ENCODE measurements around the gene KRT9.

KRT9 gene

DNA sequence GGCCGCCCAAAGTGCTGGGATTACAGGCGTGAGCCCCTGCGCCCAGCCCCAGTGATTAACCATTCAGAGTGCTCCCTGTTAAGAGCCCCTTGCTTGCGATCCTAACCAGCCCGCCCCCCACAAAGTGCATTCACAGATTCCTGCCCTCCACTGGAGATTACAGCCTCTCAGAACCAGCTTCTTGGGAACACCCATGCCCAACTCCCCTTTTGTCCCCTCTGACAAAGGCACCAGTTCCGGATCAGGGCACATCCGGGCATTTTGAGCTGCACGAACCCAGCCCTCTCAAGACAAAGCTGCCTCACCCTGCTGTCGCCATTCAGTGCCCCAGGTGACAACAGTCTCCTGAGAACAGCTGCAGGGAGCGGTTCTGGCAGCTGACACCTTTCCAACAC is 42.9 kb downstream of the KRT9 start:
- no peak for DNase-seq (ENCODE audit: low read depth, low spot score)

DNA sequence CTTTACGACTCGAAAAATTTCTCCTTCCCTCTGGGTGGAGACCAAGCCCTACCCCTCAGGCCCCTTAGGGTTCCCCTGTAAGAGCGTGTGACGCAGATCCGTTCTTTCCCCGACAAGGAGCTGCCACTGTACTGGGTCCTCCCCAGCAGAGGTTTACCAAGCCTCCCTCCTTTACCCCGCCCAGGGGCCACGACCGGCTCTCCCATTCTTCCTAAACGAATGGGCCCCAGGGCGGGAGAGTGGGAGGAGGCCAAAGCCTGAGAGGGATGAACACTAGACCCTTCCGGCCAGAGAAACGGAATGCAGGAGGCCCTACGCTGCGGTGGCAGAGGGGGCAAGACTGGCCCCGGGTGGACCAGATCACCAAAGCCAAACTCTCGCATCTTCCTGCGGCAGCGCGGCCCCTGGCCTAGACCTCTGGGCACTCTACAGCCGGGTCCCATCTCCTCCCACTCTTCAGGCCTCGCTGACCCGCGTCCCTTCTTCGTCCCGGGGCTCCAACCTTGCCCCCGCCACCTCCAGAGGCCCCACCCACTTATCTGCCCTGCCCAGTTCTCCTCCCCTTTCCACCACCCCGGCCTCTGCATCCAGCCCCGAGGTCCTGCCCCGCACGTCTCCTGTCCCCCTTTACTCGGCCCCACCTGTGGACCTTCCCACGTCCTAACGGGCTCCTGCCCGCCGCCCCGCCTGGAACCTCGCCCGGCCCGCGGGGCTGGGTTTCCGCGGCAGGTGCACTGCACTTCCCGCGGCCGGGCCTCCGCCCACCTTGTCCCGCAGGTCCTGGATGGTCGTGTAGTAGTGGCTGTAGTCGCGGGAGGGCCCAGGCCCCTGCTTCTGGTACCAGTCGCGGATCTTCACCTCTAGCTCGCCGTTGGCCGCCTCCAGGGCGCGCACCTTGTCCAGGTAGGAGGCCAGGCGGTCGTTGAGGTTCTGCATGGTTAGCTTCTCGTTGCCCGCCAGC is 44.5 kb downstream of the KRT9 start:
- no peak for DNase-seq (ENCODE audit: low read depth, low spot score)

DNA sequence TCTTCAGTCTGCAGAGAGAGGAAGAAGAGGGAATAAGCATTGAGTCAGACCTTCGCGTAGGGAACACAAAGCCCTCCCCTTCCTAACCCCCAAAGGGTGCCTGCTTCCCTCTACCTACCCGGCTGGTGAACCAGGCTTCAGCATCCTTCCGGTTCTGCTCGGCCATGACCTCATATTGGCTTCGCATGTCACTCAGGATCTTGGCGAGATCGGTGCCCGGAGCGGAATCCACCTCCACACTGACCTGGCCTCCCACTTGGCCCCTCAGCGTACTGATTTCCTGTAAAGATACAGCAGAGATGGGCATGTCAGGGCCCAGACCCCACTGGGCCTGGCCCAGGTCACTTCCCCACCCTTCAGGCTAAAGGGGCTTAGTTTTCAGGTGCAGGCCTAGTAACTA is 47.6 kb downstream of the KRT9 start:
- DNase-seq (ENCODE audit: low read depth, low spot score): no peak

DNA sequence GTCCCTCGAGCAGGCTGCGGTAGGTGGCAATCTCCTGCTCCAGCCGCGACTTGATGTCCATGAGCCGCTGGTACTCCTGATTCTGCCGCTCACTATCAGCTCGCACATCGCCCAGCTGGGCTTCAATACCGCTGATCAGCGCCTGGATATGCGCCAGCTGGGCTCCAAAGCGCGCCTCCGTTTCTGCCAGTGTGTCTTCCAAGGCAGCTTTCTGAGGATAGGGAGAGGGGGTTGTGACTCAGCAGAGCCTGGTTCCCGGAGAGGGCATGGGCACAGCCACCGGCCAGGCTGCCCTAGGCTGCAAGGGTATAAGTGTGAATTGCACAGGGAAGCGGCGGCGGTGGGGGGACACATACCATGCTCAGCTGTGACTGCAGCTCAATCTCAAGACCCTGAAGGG is 48.1 kb downstream of the KRT9 start:
- DNase-seq (ENCODE audit: low read depth, low spot score): no peak

DNA sequence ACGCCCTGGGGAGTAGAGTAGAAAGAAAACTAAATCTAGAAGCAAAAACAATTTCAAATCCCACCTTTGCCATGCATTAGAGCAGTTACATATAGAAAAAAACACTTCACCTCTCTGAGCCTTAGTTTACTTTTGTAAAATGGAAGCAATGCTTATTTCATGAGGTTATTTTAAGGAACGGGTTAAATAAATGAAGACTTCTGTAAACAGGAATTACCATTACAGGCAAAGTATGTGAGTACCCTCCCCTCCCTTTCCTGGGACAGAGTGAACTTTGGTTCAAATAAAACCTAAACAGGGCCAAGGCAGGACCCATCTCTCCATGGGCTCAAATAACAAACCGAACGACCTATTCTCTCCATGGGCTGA is 48.6 kb downstream of the KRT9 start:
- no peak for DNase-seq (ENCODE audit: low read depth, low spot score)

DNA sequence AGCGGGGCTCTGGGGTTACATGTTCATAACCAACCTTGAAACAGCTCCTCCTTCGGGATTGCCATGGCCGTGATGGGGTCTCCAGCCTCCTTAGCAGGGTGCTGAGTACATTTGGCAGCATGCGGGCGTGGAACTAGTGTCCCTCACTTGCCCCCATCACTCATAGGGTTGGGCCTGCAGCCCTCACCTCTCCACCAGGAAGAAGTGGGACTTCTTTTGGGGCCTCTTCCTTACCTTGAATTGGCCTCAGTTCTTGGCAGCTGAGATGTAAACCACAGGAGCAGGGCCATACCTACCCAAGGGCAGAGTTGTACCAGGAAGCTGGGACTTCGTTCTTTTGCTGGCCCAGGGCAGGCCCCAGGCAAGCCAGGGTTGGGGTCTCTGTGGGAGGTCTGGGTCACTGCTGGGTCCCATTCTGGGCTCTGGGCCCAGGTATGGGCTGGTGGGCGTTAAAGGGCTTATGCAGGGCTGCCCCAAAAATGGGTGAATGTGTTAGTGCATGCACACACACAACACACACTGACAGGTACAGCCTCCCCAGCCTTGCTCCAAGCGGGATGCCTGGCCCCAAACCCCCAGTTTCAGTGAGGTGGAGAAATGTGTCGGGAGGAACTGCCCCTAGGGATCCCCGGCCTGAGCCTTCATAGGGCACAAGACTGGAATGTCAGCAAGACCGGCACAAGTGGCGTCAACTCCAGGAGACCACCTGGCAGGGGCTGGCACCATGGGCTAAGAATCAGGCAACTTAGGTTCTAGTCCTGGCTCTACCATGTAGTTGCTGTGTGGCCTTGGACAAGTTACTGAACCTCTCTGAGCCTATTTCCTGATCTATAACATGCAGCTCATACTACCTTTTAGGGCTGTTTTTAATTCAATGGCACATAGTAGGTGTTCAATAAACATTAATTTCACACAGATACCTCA is 49.3 kb downstream of the KRT9 start:
- DNase-seq (ENCODE audit: low read depth, low spot score): no peak

DNA sequence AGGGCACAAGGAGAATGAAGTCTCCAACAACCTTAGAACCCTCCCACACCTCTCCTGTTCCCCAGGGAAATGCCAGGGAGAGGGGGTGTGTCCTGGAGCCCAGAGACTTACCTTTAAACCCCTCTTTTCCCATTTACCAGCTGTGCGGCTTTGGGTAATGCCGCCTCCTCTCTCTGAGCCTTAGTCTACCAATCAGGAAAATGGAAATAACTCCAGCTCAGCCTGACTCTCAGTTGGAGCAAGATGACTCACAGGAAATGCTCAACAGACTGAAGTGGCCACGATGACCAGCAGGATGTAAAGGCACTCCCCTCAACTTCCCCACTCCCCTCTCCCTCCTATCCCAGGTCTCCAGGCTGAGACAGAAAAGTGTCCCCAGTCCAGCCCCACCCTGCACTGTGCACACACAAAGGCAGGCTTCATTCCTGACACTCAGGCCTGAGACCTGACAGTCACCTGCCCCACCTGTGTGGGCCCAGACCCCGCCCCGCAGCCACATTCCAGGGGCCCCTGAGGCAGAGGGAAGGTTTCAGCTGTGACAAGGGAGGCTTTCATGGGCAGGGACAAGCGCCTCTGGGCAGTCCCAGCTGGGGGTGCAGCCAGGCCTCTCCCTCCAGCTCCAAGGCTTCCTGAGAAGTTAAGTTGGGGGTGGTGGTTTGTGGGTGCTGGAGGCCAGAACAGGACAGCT is 50.1 kb downstream of the KRT9 start:
- DNase-seq (ENCODE audit: low read depth, low spot score): no peak

DNA sequence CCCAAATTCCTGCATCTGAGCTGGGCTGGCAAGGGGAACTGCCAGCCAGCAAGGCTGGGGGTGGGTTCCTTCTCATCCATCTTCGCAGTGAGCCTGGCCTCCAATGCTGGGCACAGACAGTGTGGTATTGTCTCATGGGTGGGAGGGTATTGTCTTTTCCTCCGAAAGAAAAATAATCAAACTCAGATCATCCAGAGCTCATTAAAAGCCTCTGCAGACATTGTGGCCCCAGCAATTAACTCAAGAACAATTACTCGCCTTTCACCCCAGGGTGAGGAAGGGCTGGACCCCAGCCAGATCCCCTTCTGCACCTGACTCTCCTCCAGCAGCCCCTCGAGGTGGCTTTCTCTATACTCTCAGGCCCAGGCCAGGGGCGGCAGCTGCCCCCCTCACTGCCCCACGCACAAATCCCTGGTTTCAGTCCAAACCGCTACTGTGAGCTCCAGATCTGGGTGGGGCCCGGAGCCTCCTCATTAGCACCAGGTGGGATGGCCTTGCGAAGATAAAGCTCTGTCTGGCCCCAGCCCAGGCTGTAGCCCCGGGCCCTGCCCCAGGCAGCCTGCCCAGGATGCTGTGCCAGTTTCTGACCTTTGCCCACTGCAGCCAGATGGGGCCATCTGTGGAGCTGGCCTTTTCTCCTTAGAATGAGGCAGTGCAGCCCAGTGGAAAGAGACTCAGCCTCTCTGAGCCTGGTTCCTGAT is 50.9 kb downstream of the KRT9 start:
- no peak for DNase-seq (ENCODE audit: low read depth, low spot score)

DNA sequence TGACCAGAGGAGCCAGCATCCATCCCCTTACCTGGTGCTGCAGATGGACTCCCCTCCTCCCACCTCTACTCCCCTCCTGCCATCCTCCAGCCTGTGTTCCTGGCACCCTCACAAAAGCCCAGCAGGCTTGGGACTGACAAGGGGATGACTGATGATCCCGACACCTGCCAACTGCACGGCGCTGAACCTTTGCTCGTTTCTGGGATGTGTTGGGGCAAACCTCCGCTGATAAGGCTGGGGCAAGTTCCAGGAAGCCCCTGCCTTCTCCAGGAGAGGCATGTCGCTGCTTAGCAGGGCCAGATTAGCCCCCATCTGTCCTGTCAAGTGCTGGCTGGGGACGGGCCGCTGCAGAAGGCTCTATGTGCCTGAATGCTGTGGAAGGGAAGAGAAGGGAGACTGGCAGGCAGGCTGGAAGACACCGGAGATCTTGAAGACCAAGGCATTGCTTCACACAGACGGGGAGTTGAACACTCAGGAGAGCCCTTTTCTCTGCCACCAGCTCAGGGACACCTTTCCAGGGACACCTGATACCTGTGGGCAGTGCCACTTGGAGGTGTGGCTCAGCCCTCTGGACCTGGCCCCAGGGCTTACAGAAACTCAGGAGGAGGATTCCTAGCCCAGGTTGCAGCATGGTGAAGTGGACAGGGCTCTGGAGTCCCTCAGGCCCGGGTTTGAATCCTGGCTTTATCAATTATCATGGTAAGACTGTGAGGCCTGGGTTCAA is 52.2 kb downstream of the KRT9 start:
- no peak for DNase-seq (ENCODE audit: low read depth, low spot score)

DNA sequence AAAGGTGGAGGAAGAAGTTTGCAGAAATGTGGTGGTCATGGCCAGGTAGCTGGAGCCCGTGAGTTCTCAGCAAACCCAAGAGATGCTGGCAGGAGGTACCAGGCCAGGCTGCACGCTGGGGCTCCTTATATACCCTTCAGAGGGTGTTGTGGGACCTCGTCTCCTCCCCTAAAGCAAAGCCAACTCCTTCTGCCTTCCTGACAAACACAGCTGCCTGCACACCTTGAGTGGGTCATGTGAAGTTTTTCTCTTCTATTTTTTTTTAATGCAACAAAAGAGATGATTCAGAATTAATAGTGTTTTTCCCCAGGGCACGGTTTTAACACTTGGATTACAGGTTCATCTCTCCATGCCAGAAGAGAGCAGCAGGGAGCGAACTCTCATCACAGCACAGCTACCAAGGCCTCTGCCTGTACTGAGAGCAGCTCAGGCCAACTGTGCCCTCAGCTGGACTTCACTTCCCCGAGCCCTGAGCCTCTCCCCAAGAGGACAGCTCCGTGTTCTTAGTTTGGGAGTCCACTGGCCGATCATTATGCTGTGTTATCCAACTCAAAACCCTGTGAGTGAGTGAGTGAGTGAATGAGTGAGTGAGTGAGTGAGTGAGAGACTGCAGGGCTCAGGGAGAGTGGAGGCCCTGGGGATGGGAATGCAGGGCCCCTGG is 52.9 kb downstream of the KRT9 start, which contains the start of gene KRT15:
Gene KRT15 (minus strand): TSS at position 102 of the 661 bp plus-strand sequence. CDS start 63 bp downstream, at position 39.
- DNase-seq (ENCODE audit: low read depth, low spot score): no peak

DNA sequence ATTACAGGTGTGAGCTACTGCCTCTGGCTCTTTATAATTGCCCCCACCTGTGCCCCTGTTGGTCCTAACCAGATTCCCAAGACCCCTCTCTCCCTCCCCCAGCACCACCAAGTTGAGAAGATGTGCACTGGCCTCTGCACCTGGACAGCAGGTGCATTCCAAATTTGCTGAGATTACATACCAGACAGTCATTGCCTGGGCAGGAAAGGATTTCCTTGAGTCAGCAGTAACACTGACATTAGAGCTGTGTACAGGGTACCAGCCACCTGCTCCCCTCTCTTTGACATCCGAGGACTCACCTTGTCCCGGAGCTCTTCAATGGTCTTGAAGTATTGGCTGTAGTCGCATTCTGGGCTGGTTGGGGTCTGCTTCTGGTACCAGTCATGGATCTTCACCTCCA is 53.8 kb downstream of the KRT9 start:
- no peak for DNase-seq (ENCODE audit: low read depth, low spot score)

DNA sequence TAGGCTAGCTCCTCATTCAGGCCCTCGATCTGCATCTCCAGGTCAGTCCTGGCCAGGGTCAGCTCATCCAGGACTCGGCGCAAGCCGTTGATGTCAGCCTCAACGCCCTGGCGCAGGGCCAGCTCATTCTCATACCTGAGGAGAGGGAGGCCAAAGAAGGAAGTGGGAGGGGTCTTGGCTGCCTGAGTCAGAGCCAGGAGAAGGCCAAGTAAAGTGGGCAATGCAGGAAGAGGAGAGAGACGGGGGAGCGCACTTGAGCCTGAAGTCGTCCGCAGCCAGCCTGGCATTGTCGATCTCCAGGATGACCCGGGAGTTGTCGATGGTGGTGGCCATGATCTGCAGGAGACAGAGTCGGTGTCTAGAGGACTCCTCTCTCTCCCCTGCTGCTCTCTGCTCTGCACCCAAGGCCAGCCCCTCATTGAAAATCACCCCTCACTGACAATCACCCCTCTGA is 55.0 kb downstream of the KRT9 start:
- DNase-seq (ENCODE audit: low read depth, low spot score): no peak

DNA sequence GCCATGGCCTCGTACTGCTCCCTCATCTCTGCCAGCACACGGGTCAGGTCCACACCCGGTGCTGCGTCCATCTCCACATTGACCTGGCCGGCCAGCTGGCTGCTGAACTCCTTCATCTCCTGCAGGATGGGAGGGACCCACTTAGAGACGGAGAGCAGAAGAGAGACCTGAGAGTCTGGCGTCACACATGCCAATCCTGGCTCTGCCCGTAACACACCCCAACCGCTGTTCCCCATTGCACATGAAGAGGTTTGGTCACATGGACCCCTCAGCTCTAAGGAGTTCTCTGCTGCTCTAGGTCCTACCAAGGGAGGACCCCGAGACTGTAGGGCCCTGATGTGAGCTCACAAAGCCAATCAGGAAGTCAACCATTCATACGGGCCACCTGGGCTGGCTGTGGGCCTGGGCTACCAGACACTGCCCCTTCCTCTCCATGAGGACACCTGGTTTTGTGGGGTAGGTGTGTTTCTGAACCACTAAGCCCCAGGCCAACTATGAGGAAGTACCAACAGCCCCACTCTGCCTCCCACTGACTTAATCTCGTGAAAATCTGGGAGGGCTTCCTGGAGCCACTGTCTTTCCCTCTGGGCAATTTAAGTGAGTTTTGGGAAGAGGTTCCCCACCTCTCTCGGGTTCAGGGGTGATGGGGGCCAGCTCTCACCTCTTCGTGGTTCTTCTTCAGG is 55.6 kb downstream of the KRT9 start:
- no peak for DNase-seq (ENCODE audit: low read depth, low spot score)
